Karpas-422 (cell line): ENCODE measurements around the gene POLN. TPM values are rescaled to one million over a fixed set of nuclear protein-coding genes. Genes with fewer than 3 reads are reported as not detected.

Experiments
- DNase-seq: peaks from one replicate; pipeline ENCODE4 v3.0.0-alpha.2; 2015
- H2AFZ ChIP-seq: fragments of 200-600 bp; sonication (generic); 2 replicates; pipeline ENCODE4 v1.6.1; 2014; ENCODE audit warnings: antibody characterized with exemption, low read length, mixed read lengths
- H3K27ac ChIP-seq: fragments of 200-600 bp; sonication (generic); 2 replicates; pipeline ENCODE4 v1.5.1; 2014; ENCODE audit warnings: mild to moderate bottlenecking, low read length, moderate library complexity
- H3K27me3 ChIP-seq: fragments of 200-600 bp; sonication (generic); 2 replicates; pipeline ENCODE4 v1.6.1; 2014; ENCODE audit warnings: low read length, mixed read lengths
- H3K36me3 ChIP-seq: fragments of 200-600 bp; sonication (generic); 2 replicates; pipeline ENCODE4 v1.6.1; 2014; ENCODE audit warnings: low read length, mixed read lengths; ENCODE audit not compliant: insufficient read depth
- H3K4me1 ChIP-seq: fragments of 200-600 bp; sonication (generic); 2 replicates; pipeline ENCODE4 v1.6.1; 2014; ENCODE audit warnings: mild to moderate bottlenecking, low read length, mixed read lengths
- H3K4me2 ChIP-seq: fragments of 200-600 bp; sonication (generic); 2 replicates; pipeline ENCODE4 v1.6.1; 2014; ENCODE audit warnings: low read length, low read depth, mild to moderate bottlenecking; ENCODE audit not compliant: poor library complexity, severe bottlenecking
- H3K4me3 ChIP-seq: fragments of 200-600 bp; sonication (generic); 2 replicates; pipeline ENCODE4 v1.5.1; 2014; ENCODE audit warnings: mild to moderate bottlenecking, antibody characterized with exemption, low read length, mixed read lengths
- H3K79me2 ChIP-seq: fragments of 200-600 bp; sonication (generic); 2 replicates; pipeline ENCODE4 v1.6.1; 2014; ENCODE audit warnings: mild to moderate bottlenecking, low read length, mixed read lengths
- H3K9ac ChIP-seq: fragments of 200-600 bp; sonication (generic); 2 replicates; pipeline ENCODE4 v1.6.0; 2014; ENCODE audit warnings: low read length
- H3K9me2 ChIP-seq: fragments of 200-600 bp; sonication (generic), shearing (Covaris generic); replicated peaks from 2 replicates; pipeline ENCODE4 v1.6.0; 2014; ENCODE audit warnings: mild to moderate bottlenecking, low read length, moderate library complexity; ENCODE audit not compliant: insufficient read depth
- H3K9me3 ChIP-seq: fragments of 300-700, 200-600 bp; sonication (generic); 2 replicates; pipeline ENCODE4 v1.6.1; 2014; ENCODE audit warnings: low read length, mixed read lengths
- H4K20me1 ChIP-seq: fragments of 200-600 bp; sonication (generic); 2 replicates; pipeline ENCODE4 v1.6.1; 2014; ENCODE audit warnings: mild to moderate bottlenecking, antibody characterized with exemption, low read length, low read depth; ENCODE audit not compliant: insufficient read depth
- total RNA-seq: library from RNA; depleted of rRNA; stranded (reverse); fragments of >200 nt; shearing (Covaris generic); gene quantifications from 2 replicates; pipeline ENCODE4 v1.2.3, GENCODE V29; 2014; ENCODE audit warnings: low replicate concordance

Gene POLN
- total RNA-seq, 1 experiment from 2014 or later = 4.3 TPM

DNA sequence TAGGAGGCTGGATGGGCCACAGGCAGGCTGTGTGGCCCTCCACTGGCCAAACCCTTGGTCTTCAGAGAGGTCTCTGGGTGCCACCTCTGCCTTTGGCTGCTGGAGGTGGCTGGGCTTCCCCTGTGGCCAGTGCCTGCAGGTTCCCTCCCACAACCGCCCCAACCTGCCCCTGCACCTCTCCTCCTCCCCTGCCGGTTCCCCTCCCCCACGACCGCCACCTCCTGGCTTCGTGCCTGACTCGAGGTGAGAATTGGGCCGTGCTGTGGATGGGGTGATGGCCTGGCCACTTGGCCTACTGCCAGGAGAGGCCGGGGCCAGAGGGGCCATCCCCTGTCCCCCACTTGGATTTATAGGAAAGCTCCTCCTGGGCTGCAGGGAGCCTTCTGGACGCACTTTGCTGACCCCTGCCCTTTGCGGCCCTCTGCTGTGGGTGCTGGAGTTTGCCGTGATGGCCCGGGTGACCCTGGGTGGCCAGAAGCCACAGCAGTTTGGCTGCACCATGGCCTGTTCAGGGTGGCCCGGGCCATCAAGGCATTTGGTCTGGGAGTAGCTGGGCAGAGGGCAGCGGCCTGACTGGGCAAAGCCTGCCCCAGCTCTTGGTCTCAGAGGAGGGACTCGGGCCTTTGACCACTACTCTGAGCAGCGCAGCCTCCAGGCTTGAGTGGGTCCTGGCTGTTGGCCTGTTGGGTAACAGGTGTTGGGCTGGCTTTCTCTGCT lies 179.0 kb downstream of the POLN start:
- Histone ChIP-seq H3K36me3 (no peaks in the 10 kb centered on the region), H3K4me1 (no peaks in the 10 kb centered on the region), H3K9me3 (no peaks in the 10 kb centered on the region), H3K79me2 (no peaks in the 10 kb centered on the region), H3K27ac (no peak overlapping the region), H3K4me3 (no peak overlapping the region), H3K4me2 (no peak overlapping the region), H3K9me2 (no peaks in the 10 kb centered on the region), H4K20me1 (no peaks in the 10 kb centered on the region), H2AFZ (no peak overlapping the region), H3K27me3 (no peaks in the 10 kb centered on the region), H3K9ac (no peak overlapping the region)
- no peak for DNase-seq

DNA sequence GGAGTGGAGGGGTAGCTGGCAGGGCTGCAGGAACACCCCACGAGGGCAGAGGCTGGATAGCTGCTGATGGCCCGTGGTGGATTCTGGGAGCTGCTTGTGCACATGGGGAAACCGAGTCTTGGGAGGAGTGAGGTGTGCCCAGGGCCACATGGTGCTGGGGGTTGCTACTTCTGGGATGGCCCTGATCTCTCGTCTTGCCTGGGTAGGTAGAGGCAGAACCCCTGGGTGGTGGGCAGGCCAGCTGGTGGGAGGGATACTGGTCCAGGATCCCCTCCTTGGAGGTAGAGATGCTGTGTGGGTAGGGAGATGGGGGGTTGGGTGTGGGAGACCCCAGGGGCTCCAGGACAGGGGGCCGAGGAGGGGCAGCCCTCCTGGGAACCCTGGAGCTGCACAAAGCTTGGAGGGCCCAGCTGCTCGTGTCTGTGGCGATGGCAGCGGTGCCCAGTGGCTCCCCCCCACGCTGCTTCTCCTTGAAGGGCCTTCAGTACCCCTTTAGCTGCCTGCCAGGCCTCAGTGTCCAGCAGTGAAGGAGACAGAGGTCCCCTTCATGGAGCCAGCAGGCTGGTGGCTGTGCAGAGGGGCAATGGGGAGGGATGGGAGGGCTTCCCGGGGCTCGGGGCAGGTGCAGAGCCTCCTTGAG lies 179.6 kb downstream of the POLN start:
- Histone ChIP-seq H3K27me3 (no peaks in the 10 kb centered on the region), H3K4me1 (no peaks in the 10 kb centered on the region), H4K20me1 (no peaks in the 10 kb centered on the region), H3K4me3 (no peak overlapping the region), H3K36me3 (no peaks in the 10 kb centered on the region), H3K9me3 (no peaks in the 10 kb centered on the region), H3K9ac (no peak overlapping the region), H3K27ac (no peak overlapping the region), H3K4me2 (no peak overlapping the region), H3K9me2 (no peaks in the 10 kb centered on the region), H3K79me2 (no peaks in the 10 kb centered on the region), H2AFZ (no peak overlapping the region)
- DNase-seq = no peak

DNA sequence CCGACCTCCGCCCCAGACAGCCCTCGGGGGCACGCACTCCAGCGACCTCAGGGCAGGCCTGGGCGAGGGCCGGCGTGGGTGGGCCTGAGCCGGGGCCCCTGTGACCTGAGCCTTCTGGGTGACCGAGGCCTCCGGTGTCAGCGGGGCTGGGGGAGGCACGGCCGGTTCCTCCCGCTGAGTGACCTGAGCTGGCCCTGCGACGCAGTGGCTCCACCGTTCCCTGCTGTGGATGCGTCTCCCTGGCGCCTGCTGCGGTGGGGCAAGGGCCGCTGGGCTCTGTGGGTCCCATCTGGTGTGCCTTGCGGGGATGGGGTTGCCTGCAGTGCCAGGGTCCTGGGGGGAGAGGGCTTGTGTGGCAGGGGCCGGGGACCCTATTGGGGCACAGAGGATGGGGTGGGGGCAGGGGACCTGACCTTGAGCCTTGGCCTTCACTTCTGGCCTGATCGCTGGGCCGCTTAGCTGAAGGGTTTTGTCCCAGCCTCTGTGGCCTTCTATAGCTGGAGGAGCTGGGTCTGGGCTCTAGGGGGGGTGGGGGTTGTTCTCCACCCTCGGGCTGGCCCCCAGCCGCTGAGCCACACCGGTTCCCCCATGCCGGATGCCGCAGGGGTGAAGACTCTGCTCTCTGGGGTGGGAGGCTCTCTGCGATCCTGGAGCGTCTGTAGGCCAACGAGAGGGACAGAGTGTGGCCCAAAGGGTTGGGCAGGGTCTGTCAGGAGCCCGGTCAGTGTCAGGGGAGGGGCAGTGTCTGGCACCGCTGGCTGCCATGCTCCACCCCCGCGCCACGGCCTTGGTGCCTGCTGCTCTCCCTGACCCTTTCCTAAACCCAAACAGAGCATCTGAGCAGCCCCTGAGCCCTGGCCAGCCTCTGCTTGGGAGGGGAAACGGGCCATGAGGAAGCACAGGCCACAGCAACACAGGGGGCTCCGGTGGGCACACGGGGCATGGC lies 180.5 kb downstream of the POLN start:
- H2AFZ ChIP-seq = no peak overlapping the region
- H3K27me3 ChIP-seq = no peaks in the 10 kb centered on the region
- H3K9me2 ChIP-seq = no peaks in the 10 kb centered on the region
- no peaks in the 10 kb centered on the region for H3K9me3 ChIP-seq
- H3K79me2 ChIP-seq = no peaks in the 10 kb centered on the region
- H3K4me1 ChIP-seq = no peaks in the 10 kb centered on the region
- H3K27ac ChIP-seq = no peak overlapping the region
- no peaks in the 10 kb centered on the region for H4K20me1 ChIP-seq
- H3K4me3 ChIP-seq = no peak overlapping the region
- no peak for DNase-seq
- no peaks in the 10 kb centered on the region for H3K36me3 ChIP-seq
- no peak overlapping the region for H3K9ac ChIP-seq
- no peak overlapping the region for H3K4me2 ChIP-seq

DNA sequence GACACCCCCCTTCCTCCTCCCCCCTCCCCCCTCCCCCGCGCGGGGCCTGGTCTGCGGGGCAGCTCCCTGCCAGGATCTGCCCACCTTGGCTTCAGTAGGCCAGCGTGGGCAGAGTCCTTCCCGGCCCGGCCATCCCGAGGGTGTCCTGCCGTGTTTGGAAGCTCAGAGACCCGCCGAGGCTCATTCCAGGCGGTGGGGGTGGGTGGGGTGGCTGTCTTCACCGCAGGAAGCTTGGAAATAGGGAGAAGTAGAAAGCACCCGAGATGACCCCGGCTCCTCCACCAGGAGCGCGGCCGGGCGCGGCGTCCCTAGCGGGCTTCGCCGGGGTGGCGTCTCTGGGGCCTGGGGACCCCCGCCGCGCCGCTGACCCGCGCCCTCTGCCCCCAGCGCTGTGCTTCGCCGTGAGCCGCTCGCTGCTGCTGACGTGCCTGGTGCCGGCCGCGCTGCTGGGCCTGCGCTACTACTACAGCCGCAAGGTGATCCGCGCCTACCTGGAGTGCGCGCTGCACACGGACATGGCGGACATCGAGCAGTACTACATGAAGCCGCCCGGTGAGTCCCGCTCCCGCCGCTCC lies 181.2 kb downstream of the POLN start:
- H3K27me3 ChIP-seq = no peaks in the 10 kb centered on the region
- no peak overlapping the region for H3K9ac ChIP-seq
- no peak for DNase-seq
- H3K27ac ChIP-seq = no peak overlapping the region
- no peak overlapping the region for H3K4me2 ChIP-seq
- H4K20me1 ChIP-seq = no peaks in the 10 kb centered on the region
- H3K4me1 ChIP-seq = no peaks in the 10 kb centered on the region
- no peaks in the 10 kb centered on the region for H3K79me2 ChIP-seq
- no peaks in the 10 kb centered on the region for H3K9me2 ChIP-seq
- no peaks in the 10 kb centered on the region for H3K36me3 ChIP-seq
- H3K4me3 ChIP-seq = no peak overlapping the region
- H2AFZ ChIP-seq = no peak overlapping the region
- H3K9me3 ChIP-seq = no peaks in the 10 kb centered on the region

DNA sequence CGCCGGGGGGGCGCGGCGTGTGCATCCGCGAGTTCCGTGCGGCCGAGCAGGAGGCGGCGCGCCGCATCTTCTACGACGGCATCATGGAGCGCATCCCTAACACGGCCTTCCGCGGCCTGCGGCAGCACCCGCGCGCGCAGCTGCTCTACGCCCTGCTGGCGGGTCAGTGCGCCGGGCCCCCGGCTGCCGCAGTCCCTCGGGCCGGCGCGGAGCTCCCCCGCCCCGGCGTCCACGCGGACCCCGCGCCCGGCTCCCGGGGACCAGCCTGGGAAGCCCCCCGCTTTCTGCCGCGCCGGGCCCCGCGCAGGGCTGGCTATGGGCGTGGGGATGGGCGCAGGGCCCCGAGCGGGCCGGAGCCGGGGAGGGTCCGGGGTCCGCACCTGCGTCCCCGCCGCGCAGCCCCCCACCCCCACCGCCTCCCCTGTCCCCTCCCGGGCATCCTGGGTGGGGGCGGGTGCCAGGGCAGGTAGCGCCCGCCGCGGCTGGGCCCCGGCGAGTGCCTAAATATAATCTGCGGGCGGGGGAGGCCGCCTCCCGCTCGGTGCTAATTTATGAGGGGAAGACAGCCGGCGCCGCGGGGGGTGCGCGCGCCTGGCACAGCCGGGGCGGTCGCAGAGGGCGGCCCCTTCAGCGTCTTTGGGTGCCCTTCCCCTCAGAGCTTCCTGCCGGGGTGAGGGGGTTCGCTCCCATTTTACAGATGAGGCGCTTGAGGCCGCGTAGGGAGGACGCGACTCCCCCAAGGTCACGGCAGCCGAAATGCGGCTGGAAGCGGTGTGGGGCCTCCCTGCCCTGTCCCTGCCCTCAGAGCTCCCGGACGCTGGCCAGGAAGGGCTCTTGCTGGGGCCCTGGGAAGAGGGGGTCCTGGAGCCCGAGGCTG lies 182.0 kb downstream of the POLN start:
- no peak for DNase-seq
- Histone ChIP-seq H3K4me3 (no peak overlapping the region), H3K79me2 (no peaks in the 10 kb centered on the region), H4K20me1 (no peaks in the 10 kb centered on the region), H3K27me3 (no peaks in the 10 kb centered on the region), H3K9me3 (no peaks in the 10 kb centered on the region), H3K36me3 (no peaks in the 10 kb centered on the region), H2AFZ (no peak overlapping the region), H3K4me2 (no peak overlapping the region), H3K4me1 (no peaks in the 10 kb centered on the region), H3K9ac (no peak overlapping the region), H3K9me2 (no peaks in the 10 kb centered on the region), H3K27ac (no peak overlapping the region)

DNA sequence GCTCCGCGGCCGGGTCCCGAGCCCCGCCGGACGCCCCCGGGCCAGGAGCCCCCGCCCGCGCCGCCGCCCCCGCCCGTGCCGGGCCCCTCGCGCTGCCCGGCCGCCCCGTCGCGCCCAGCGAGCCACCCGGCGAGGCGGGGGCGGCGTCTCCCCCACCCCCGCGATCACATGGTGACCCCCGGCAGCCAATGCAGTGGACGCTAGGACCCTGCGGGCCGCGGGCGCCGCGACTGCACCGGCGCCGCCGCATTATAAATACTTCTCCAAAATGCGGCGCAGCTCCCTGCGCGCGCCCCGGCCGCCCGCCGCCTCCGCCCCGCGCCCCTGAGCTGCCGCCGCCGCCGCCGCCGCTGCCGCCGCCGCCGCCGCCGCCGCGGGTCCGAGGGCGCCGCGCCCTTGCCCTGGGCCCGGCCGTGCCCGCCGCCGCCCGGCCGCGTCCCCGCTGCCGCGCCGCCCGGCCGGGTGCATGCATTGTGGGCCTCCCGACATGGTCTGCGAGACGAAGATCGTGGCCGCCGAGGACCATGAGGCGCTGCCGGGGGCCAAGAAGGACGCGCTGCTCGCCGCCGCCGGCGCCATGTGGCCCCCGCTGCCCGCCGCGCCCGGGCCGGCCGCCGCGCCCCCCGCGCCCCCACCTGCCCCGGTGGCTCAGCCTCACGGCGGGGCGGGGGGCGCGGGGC lies 182.7 kb downstream of the POLN start, which contains the start of gene NAT8L:
Gene NAT8L, plus strand, starts transcription at position 282 of the 680 bp plus-strand sequence. Its CDS starts 185 bp downstream, at position 467.
- no peak within 1 kb of the TSS for H3K4me3 ChIP-seq
- H3K27ac ChIP-seq = no peak within 1 kb of the TSS
- no peaks in the 10 kb centered on the region for H3K79me2 ChIP-seq
- H3K4me2 ChIP-seq = no peak within 1 kb of the TSS
- no peaks in the 10 kb centered on the region for H3K4me1 ChIP-seq
- H3K27me3 ChIP-seq = no peaks in the 10 kb centered on the region
- H3K9me3 ChIP-seq = no peaks in the 10 kb centered on the region
- no peak for DNase-seq
- H3K36me3 ChIP-seq = no peaks in the 10 kb centered on the region
- no peaks in the 10 kb centered on the region for H3K9me2 ChIP-seq
- H3K9ac ChIP-seq = no peak within 1 kb of the TSS
- no peaks in the 10 kb centered on the region for H4K20me1 ChIP-seq
- no peak within 1 kb of the TSS for H2AFZ ChIP-seq

DNA sequence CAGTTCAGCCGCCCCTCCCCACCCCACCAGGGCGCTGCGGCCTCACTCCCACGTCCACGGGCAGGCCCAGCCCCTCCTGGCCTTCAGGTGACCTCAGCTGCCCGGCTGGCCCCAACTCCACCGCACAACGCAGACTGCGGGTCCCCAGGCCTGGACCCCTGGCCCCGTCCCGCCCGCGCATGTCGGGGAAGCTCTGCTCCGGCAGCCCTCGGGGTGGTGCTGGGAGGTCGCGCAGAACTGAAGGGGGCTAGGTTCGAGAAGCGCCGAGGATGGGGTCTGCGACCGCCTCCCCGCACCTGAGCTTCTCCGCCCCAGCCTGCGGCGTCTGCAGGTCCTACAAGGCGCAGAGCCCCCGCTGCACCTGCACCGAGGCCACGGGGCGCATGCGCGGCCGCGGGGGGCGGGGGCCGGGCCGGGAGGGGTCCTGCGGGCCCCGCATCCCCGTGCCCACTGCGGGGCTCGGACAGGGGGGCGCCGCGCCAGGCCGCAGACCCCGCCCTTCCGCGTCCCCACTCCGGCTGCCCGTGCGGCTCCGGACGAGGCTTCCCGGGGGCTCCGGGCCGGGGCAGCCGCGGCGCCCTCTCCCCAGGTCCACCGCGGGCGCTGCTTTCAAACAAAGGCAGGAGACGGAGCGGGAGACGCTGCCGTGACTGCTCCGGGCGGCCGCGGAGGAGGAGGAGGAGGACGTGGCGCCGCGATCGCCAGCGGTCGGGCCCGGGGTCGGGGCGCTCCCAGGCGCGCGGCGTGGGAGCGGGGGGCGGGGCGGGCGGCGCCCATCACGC lies 183.5 kb downstream of the POLN start:
- Histone ChIP-seq H4K20me1 (no peaks in the 10 kb centered on the region), H3K9ac (no peak overlapping the region), H3K4me3 (no peak overlapping the region), H2AFZ (no peak overlapping the region), H3K36me3 (no peaks in the 10 kb centered on the region), H3K4me1 (no peaks in the 10 kb centered on the region), H3K9me2 (no peaks in the 10 kb centered on the region), H3K4me2 (no peak overlapping the region), H3K79me2 (no peaks in the 10 kb centered on the region), H3K27ac (no peak overlapping the region), H3K9me3 (no peaks in the 10 kb centered on the region), H3K27me3 (no peaks in the 10 kb centered on the region)
- no peak for DNase-seq
